CD14-positive monocyte (primary cell): ENCODE data around the gene EXOC2. TPM values are rescaled to one million over a fixed set of nuclear protein-coding genes. Genes with fewer than 3 reads are reported as not detected.

Experiments used
- DNase-seq, 3 donors: peaks; one replicate each; pipeline ENCODE4 v3.0.0-alpha.2; 2011 to 2022
- H2AFZ ChIP-seq: 2 replicates; pipeline ENCODE4 v1.6.0; 2012; ENCODE audit warnings: mild to moderate bottlenecking, low read depth, low read length, inconsistent platforms; ENCODE audit not compliant: insufficient read depth, poor library complexity, severe bottlenecking
- H3K27ac ChIP-seq, 2 donors: 1 replicate in 1 of 2; 2 replicates in 1 of 2; pipeline ENCODE4 v1.5.1; 2012 to 2013; ENCODE audit warnings: low read length in 2 of 2, control low read depth in 1 of 2, inconsistent platforms in 1 of 2, low read depth in 1 of 2, mild to moderate bottlenecking in 1 of 2
- H3K27me3 ChIP-seq, 2 donors: one replicate each; pipeline versions ENCODE4 v1.6.0 to v1.6.1; 2011 to 2013; ENCODE audit warnings: low read length in 2 of 2; ENCODE audit not compliant: control insufficient read depth in 2 of 2, insufficient read depth in 2 of 2
- H3K36me3 ChIP-seq, 2 donors: replicated peaks in 1 of 2; 1 replicate in 1 of 2; 2 replicates in 1 of 2; pipeline versions ENCODE4 v1.5.1 to v1.6.1; 2012 to 2013; ENCODE audit warnings: low read length in 2 of 2, control low read depth in 1 of 2, inconsistent platforms in 1 of 2, mild to moderate bottlenecking in 1 of 2; ENCODE audit not compliant: insufficient read depth in 2 of 2, control insufficient read depth in 1 of 2
- H3K4me1 ChIP-seq, 2 donors: 1 replicate in 1 of 2; 2 replicates in 1 of 2; pipeline versions ENCODE4 v1.5.1 to v1.6.1; 2012 to 2013; ENCODE audit warnings: low read length in 2 of 2, control low read depth in 1 of 2, inconsistent platforms in 1 of 2, mild to moderate bottlenecking in 1 of 2, moderate library complexity in 1 of 2; ENCODE audit not compliant: insufficient read depth in 2 of 2, control insufficient read depth in 1 of 2
- H3K4me2 ChIP-seq: replicated peaks from 2 replicates; pipeline ENCODE3; 2012; ENCODE audit warnings: low read length, moderate library complexity, mild to moderate bottlenecking; ENCODE audit not compliant: poor library complexity, severe bottlenecking; ENCODE audit errors: extremely low read depth
- H3K4me3 ChIP-seq, 3 experiments: fragments of 200-600 bp in 1 of 3; sonication (generic) in 1 of 3; replicated peaks in 1 of 3; 1 replicate in 2 of 3; 2 replicates in 1 of 3; pipeline ENCODE4 v1.5.1; 2011 to 2013; ENCODE audit warnings: low read length in 3 of 3, mild to moderate bottlenecking in 3 of 3, control low read depth in 2 of 3, low read depth in 2 of 3, inconsistent platforms in 1 of 3, moderate library complexity in 1 of 3
- H3K79me2 ChIP-seq: 2 replicates; pipeline ENCODE4 v1.6.0; 2012; ENCODE audit warnings: mild to moderate bottlenecking, control low read depth, inconsistent platforms, low read length, moderate library complexity; ENCODE audit not compliant: insufficient read depth
- H3K9ac ChIP-seq: 2 replicates; pipeline ENCODE4 v1.6.0; 2017; ENCODE audit warnings: low read length, mild to moderate bottlenecking; ENCODE audit not compliant: insufficient read depth, poor library complexity, severe bottlenecking
- H3K9me3 ChIP-seq, 2 donors: replicated peaks in 1 of 2; 1 replicate in 1 of 2; 2 replicates in 1 of 2; pipeline versions ENCODE4 v1.5.1 to v1.6.1; 2012 to 2013; ENCODE audit warnings: low read length in 2 of 2, control low read depth in 1 of 2; ENCODE audit not compliant: control insufficient read depth in 1 of 2, insufficient read depth in 1 of 2
- H4K20me1 ChIP-seq: 2 replicates; pipeline ENCODE4 v1.6.0; 2012; ENCODE audit warnings: mild to moderate bottlenecking, low read length, control low read depth, moderate library complexity; ENCODE audit not compliant: insufficient read depth
- H3K27ac Mint-ChIP-seq, 7 donors: one replicate each; pipeline ENCODE4 v1.8.0; 2020; ENCODE audit warnings: mild to moderate bottlenecking in 7 of 7, mixed read lengths in 7 of 7, moderate library complexity in 6 of 7, inconsistent platforms in 2 of 7
- H3K27me3 Mint-ChIP-seq, 3 donors: one replicate each; pipeline ENCODE4 v1.8.0; 2021 to 2022; ENCODE audit warnings: low read depth in 3 of 3, mild to moderate bottlenecking in 3 of 3, mixed read lengths in 3 of 3, moderate library complexity in 3 of 3, inconsistent platforms in 1 of 3
- H3K36me3 Mint-ChIP-seq, 2 donors: one replicate each; pipeline ENCODE4 v1.8.0; 2020; ENCODE audit warnings: mixed read lengths in 2 of 2, inconsistent platforms in 1 of 2, mild to moderate bottlenecking in 1 of 2
- H3K4me1 Mint-ChIP-seq: one replicate; pipeline ENCODE4 v1.8.0; 2020; ENCODE audit warnings: mild to moderate bottlenecking, mixed read lengths
- H3K4me3 Mint-ChIP-seq, 2 donors: one replicate each; pipeline ENCODE4 v1.8.0; 2020; ENCODE audit warnings: mild to moderate bottlenecking in 2 of 2, mixed read lengths in 2 of 2, moderate library complexity in 1 of 2
- H3K9me3 Mint-ChIP-seq, 7 donors: one replicate each; pipeline ENCODE4 v1.8.0; 2020 to 2022; ENCODE audit warnings: mixed read lengths in 7 of 7, mild to moderate bottlenecking in 6 of 7, moderate library complexity in 6 of 7, inconsistent platforms in 2 of 7
- WGBS: methylation state at CpG from one replicate; pipeline ENCODE4 v1.1.5; 2013; ENCODE audit warnings: missing lambda C conversion rate; ENCODE audit not compliant: insufficient coverage; 5-methylcytosine and 5-hydroxymethylcytosine counted together
- intact Hi-C, 2 donors: fragments of 100-400 bp; cut with micrococcal nuclease; formaldehyde crosslinking; loops; one replicate each; pipeline versions ENCODE4 v1.15.0 to v1.15.1; 2023
- polyA plus RNA-seq, 3 donors: library from polyadenylated mRNA; depleted of rRNA in 1 of 3; unstranded in 2 of 3; stranded (reverse) in 1 of 3; fragments of 300-500 nt in 2 of 3; fragments of >200 nt in 1 of 3; fragmentation: Illumina TruSeq in 2 of 3; gene quantifications; 1 replicate in 2 of 3; 2 replicates in 1 of 3; pipeline ENCODE4 v1.2.3, GENCODE V29; 2012 to 2021
- TF ChIP-seq, protein P1 (sequence below): fragments of 200-600 bp; IDR thresholded peaks from one replicate; pipeline ENCODE4 v1.8.0; 2022; ENCODE audit warnings: antibody characterized with exemption, mild to moderate bottlenecking

The EXOC2 gene
- polyA plus RNA-seq, 3 donors = 7.5 to 15.5 (median 12.0) TPM

DNA sequence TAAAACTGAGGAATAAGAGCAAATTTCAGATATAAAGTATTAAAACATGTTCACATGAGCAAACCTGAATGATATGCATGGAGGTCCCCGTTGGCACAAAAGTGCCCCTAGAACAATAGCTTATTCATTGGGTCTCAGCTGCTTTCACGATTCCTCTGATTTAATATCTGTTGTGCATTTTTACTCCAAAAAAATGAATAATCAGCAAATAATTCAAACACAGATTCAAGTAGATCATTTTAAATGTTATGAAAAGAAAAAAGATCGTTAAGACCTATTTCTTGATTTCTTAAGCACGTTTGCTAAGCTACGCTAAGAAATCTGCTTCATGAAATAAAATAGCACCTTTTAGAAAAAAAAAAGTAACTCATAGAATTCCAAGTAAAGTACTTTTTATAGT is 57.7 kb downstream of the EXOC2 start:
- no peak overlapping the region for H3K4me2 ChIP-seq
- no peaks in the 10 kb centered on the region for H3K27me3 ChIP-seq
- intact Hi-C loops = no loop called here
- TF ChIP-seq, protein P1, sequence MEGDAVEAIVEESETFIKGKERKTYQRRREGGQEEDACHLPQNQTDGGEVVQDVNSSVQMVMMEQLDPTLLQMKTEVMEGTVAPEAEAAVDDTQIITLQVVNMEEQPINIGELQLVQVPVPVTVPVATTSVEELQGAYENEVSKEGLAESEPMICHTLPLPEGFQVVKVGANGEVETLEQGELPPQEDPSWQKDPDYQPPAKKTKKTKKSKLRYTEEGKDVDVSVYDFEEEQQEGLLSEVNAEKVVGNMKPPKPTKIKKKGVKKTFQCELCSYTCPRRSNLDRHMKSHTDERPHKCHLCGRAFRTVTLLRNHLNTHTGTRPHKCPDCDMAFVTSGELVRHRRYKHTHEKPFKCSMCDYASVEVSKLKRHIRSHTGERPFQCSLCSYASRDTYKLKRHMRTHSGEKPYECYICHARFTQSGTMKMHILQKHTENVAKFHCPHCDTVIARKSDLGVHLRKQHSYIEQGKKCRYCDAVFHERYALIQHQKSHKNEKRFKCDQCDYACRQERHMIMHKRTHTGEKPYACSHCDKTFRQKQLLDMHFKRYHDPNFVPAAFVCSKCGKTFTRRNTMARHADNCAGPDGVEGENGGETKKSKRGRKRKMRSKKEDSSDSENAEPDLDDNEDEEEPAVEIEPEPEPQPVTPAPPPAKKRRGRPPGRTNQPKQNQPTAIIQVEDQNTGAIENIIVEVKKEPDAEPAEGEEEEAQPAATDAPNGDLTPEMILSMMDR = no peak
- peaks cover 40 to 43% of the 10 kb centered on the region in 2 donors for H3K36me3 Mint-ChIP-seq
- no peak overlapping the region for H3K4me3 ChIP-seq
- no peak overlapping the region for H2AFZ ChIP-seq
- WGBS = no CpG with 5 or more reads among the region's 5 CpGs
- peaks cover 16 to 39% of the 10 kb centered on the region in 2 donors for H3K36me3 ChIP-seq
- no peak overlapping the region for H3K27ac ChIP-seq
- H3K9ac ChIP-seq = no peak overlapping the region
- H3K27ac Mint-ChIP-seq = no peak overlapping the region
- no peaks in the 10 kb centered on the region for H3K79me2 ChIP-seq
- no peaks in the 10 kb centered on the region for H3K9me3 ChIP-seq
- DNase-seq = no peak
- no peaks in the 10 kb centered on the region for H3K9me3 Mint-ChIP-seq
- H4K20me1 ChIP-seq = peaks cover 4% of the 10 kb centered on the region
- no peaks in the 10 kb centered on the region for H3K4me1 ChIP-seq
- H3K4me1 Mint-ChIP-seq = no peaks in the 10 kb centered on the region
- no peak overlapping the region for H3K4me3 Mint-ChIP-seq
- H3K27me3 Mint-ChIP-seq = peaks cover 0 to 2% (median 0%) of the 10 kb centered on the region in 3 donors

DNA sequence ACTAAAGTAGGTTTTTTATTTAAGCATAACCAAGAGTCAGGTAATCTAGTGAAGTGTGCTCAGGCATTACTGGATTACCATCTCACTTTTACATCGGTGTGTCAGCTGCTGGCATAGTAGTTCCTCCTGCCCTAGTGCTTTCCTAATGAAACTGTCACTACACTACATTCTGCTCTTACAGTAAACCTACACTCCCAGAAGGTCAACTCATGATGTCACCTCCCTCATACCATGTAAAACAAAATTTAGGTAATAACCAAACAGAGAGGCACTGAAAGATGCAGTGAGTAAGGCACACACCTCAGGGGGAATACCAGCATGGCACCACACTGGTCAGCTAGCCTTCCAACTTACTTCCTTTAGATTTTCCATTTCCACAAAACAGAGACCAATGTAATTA is 59.3 kb downstream of the EXOC2 start:
- Histone ChIP-seq H3K4me3 (no peak overlapping the region), H3K27ac (no peak overlapping the region), H4K20me1 (no peaks in the 10 kb centered on the region), H3K4me1 (no peaks in the 10 kb centered on the region), H3K9me3 (no peaks in the 10 kb centered on the region), H3K9ac (no peak overlapping the region), H3K4me2 (no peak overlapping the region), H2AFZ (no peak overlapping the region), H3K27me3 (no peaks in the 10 kb centered on the region), H3K79me2 (no peaks in the 10 kb centered on the region), H3K36me3 (peaks cover 16 to 45% of the 10 kb centered on the region in 2 donors)
- intact Hi-C loops = no loop called here
- Mint-ChIP-seq H3K36me3 (peaks cover 47 to 50% of the 10 kb centered on the region in 2 donors), H3K4me1 (no peaks in the 10 kb centered on the region), H3K27ac (no peak overlapping the region), H3K9me3 (no peaks in the 10 kb centered on the region), H3K4me3 (no peak overlapping the region), H3K27me3 (no peaks in the 10 kb centered on the region)
- no peak for DNase-seq
- TF ChIP-seq, protein P1 = no peak
- 89% methylated on average over 1 of the region's 1 CpG for WGBS
